Fibroblast of lung (primary cell): ENCODE results near the gene STXBP2.

ENCODE experiments used
- CTCF ChIP-seq, 2 donors: IDR thresholded peaks in 1 of 2; conservative IDR thresholded peaks in 1 of 2; 1 replicate in 1 of 2; 2 replicates in 1 of 2; pipeline ENCODE4 v1.5.1; 2011 to 2012; ENCODE audit warnings: low read length in 2 of 2, control low read depth in 1 of 2, inconsistent platforms in 1 of 2, low read depth in 1 of 2, mild to moderate bottlenecking in 1 of 2
- EZH2 ChIP-seq: IDR thresholded peaks from 2 replicates; pipeline ENCODE4 v1.5.1; 2012; ENCODE audit warnings: low read length, control low read depth, mild to moderate bottlenecking; ENCODE audit errors: missing control alignments

- no peak for TF ChIP-seq CTCF (conservative IDR thresholded peaks at IDR 0.05 in 1 of 2, IDR thresholded peaks at IDR 0.05 in 1 of 2; ENCODE audit: low read depth in 1 of 2, low read length in 2 of 2)
- TF ChIP-seq EZH2, result peak; percentile 63
Observed at GRCh38 chr19:7596211-7596937, 40.5 kb upstream of the STXBP2 start.
